Measurements from ENCODE around the gene NCOA7.
"Not testable (repeated sequence)": the region's sequence is repeated elsewhere in the genome, so short reads cannot be mapped to it uniquely, and the experiment has no call there.

Gene NCOA7

DNA sequence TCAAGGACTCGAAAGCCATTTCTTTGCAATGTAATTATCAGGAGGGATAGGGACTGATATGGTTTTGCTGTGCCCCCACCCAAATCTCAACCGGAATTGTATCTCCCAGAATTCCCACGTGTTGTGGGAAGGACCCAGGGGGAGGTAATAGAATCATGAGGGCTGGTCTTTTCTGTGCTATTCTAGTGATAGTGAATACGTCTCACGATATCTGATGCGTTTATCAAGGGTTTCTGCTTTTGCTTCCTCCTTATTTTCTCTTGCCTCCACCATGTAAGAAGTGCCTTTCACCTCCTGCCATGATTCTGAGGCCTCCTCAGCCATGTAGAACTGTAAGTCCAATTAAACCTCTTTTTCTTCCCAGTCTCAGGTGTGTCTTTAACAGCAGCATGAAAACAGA is 160.0 kb downstream of the NCOA7 start:
- H3K4me3 ChIP-seq (ENCODE audit: extremely low read depth, insufficient read depth, low read length, poor library complexity, severe bottlenecking); H3K9me3 ChIP-seq (ENCODE audit: control insufficient read depth, low read length); H3K36me3 ChIP-seq (ENCODE audit: control insufficient read depth, insufficient read depth, low read length); H3K27ac ChIP-seq (ENCODE audit: low read depth, low read length, severe bottlenecking): not testable (repeated sequence)
- 60 to 80% methylated on average over 1 to 6 of the region's 6 CpGs for WGBS, 2 experiments (ENCODE audit: insufficient coverage in 2 of 2)
- H3K4me1 ChIP-seq (ENCODE audit: control insufficient read depth, insufficient read depth, low read length, poor library complexity, severe bottlenecking) = peaks cover 25% of the 10 kb centered on the region

DNA sequence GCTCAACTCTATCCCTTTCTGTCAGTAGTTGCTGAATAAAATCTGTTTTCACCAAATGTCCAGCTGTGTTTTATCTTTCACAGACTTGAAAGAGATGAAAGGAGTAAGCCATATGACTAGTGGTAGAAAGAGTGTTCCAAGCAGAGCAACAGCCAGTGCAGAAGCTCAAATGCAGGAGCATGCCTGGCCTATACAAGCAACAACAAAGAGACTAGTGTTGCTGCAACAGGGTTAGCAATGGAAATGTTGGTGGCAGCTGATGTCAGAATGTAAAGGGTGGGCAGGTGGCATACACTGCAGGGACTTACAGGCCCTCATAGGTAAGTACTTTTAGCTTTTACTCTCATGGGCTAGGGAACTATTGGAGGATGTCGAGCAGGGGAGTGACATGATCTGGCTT is 160.6 kb downstream of the NCOA7 start:
- H3K9me3 ChIP-seq (ENCODE audit: control insufficient read depth, low read length) = no peaks in the 10 kb centered on the region
- H3K4me1 ChIP-seq (ENCODE audit: control insufficient read depth, insufficient read depth, low read length, poor library complexity, severe bottlenecking) = peaks cover 23% of the 10 kb centered on the region
- 91 to 100% methylated on average over 1 of the region's 1 CpG for WGBS, 2 experiments (ENCODE audit: insufficient coverage in 2 of 2)
- no peaks in the 10 kb centered on the region for H3K36me3 ChIP-seq (ENCODE audit: control insufficient read depth, insufficient read depth, low read length)
- H3K4me3 ChIP-seq (ENCODE audit: extremely low read depth, insufficient read depth, low read length, poor library complexity, severe bottlenecking) = no peak overlapping the region
- no peak overlapping the region for H3K27ac ChIP-seq (ENCODE audit: low read depth, low read length, severe bottlenecking)

DNA sequence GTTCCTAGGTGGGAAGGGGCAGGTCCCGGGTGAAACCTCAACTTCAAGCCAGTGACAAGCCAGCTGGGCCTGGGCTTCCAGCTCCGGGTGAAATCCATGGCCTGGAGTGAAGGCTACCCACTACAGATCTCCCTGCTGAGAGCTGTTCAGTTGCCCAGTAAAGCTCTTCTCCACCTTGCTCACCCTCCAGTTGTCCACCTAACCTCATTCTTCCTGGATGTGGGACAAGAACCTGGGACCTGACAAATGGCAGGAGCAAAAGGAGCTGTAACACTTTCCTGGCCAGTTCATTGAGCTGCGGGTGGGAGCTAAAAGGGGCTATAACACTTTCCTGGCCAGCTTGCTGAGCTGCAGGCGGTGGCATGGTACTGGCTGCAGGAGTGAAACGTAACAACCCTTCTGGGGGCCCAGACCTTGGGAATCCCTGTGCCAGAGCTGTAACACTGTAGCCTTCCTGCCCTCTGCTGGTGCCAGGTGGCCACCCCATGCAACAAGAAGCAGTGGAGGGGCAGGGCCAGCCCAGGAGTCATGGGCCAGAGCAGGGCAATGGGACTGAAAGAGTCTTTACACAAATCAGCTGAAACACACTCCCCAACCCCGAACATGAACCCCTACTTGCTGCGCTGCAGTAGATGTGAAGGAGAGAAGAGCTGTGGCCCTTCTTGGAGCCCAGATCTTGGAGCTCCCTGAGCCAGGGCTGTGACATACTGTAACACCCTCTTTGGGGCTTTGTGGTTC is 162.2 kb downstream of the NCOA7 start:
- H3K9me3 ChIP-seq (ENCODE audit: control insufficient read depth, low read length) = no peaks in the 10 kb centered on the region
- no peaks in the 10 kb centered on the region for H3K36me3 ChIP-seq (ENCODE audit: control insufficient read depth, insufficient read depth, low read length)
- H3K4me3 ChIP-seq (ENCODE audit: extremely low read depth, insufficient read depth, low read length, poor library complexity, severe bottlenecking) = no peak overlapping the region
- H3K27ac ChIP-seq (ENCODE audit: low read depth, low read length, severe bottlenecking) = no peak overlapping the region
- H3K4me1 ChIP-seq (ENCODE audit: control insufficient read depth, insufficient read depth, low read length, poor library complexity, severe bottlenecking) = peaks cover 13% of the 10 kb centered on the region
- WGBS, 2 experiments (ENCODE audit: insufficient coverage in 2 of 2) = 89 to 90% methylated on average over 5 to 7 of the region's 7 CpGs

DNA sequence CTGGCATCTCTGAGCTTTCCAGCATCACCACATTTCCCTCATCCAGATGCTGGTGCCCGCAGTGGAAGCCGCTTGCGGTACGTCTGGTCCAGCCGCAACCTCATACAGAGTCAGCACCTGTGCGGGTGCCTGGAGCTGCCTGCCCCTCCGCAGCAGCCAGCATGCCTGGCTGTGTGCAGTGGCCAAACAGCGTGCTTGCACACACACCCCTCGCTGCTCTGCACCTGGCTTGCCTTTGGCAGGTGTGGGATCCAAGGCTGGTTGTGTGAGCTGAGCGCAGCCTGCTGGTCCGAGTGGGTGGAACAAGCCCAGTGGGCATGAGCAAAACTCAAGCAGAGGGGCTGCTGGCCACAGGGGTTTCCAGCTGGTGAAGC is 162.7 kb downstream of the NCOA7 start:
- 81 to 84% methylated on average over 11 of the region's 11 CpGs for whole genome bisulfite sequencing, 2 experiments (ENCODE audit: insufficient coverage in 2 of 2)
- Histone ChIP-seq H3K27ac (ENCODE audit: low read depth, low read length, severe bottlenecking) (no peak overlapping the region), H3K9me3 (ENCODE audit: control insufficient read depth, low read length) (no peaks in the 10 kb centered on the region), H3K4me3 (ENCODE audit: extremely low read depth, insufficient read depth, low read length, poor library complexity, severe bottlenecking) (no peak overlapping the region), H3K36me3 (ENCODE audit: control insufficient read depth, insufficient read depth, low read length) (no peaks in the 10 kb centered on the region), H3K4me1 (ENCODE audit: control insufficient read depth, insufficient read depth, low read length, poor library complexity, severe bottlenecking) (peaks cover 10% of the 10 kb centered on the region)

DNA sequence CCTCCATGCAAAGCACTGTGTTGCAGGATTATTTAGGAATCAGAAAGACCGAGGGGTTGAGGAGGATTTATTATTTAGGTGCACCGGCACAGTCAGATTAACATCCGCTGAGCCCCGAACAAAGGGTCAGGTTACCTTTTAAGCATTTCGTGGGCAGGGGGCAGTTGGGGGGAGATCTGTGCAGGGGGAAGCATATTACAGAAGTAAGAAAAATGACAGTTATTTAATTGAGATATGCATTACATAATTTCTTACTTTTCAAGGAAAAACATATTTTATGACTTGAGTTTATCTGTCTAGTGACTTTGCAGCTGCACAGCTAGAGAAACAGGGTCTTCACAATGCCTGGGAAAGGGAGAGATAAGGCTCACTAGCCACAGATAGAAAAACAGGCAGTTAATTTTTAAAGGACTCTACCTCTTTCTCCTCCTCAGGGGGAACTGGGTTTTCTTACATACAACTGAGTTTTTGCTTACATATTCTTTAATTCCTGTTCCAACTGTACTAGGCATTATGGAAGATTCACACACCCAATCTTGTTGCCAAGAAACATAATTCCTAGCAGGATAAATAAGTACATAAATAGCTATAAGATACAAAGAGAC is 164.1 kb downstream of the NCOA7 start:
- 58% methylated on average over 4 of the region's 5 CpGs; no CpG with 5 or more reads in 1 of the 2 experiments for WGBS, 2 experiments (ENCODE audit: insufficient coverage in 2 of 2)
- no peaks in the 10 kb centered on the region for H3K9me3 ChIP-seq (ENCODE audit: control insufficient read depth, low read length)
- peaks cover 10% of the 10 kb centered on the region for H3K4me1 ChIP-seq (ENCODE audit: control insufficient read depth, insufficient read depth, low read length, poor library complexity, severe bottlenecking)
- no peaks in the 10 kb centered on the region for H3K36me3 ChIP-seq (ENCODE audit: control insufficient read depth, insufficient read depth, low read length)
- H3K27ac ChIP-seq (ENCODE audit: low read depth, low read length, severe bottlenecking) = no peak overlapping the region
- no peak overlapping the region for H3K4me3 ChIP-seq (ENCODE audit: extremely low read depth, insufficient read depth, low read length, poor library complexity, severe bottlenecking)

DNA sequence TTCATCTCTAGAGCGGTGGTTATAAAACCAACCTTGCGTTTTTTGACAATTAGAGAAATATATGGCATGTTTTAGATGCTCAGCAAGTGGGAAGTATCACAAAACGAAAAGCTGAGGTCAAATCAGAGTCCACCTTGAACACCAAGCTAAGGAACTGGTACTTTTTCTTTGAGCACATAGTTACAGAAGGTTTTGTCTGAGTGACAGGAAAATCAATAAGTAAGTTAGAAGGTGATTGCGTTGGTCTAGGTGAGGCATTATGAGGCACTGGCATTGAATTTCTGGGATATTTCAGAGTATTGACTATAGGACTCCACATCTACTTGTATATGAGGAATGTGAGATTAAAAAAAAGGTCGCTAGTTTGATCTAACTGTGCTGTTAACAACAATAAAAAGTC is 165.2 kb downstream of the NCOA7 start:
- Histone ChIP-seq H3K9me3 (ENCODE audit: control insufficient read depth, low read length) (no peaks in the 10 kb centered on the region), H3K4me3 (ENCODE audit: extremely low read depth, insufficient read depth, low read length, poor library complexity, severe bottlenecking) (peak overlapping the region; percentile 89), H3K36me3 (ENCODE audit: control insufficient read depth, insufficient read depth, low read length) (no peaks in the 10 kb centered on the region), H3K4me1 (ENCODE audit: control insufficient read depth, insufficient read depth, low read length, poor library complexity, severe bottlenecking) (peaks cover 10% of the 10 kb centered on the region), H3K27ac (ENCODE audit: low read depth, low read length, severe bottlenecking) (no peak overlapping the region)
- WGBS, 2 experiments (ENCODE audit: insufficient coverage in 2 of 2) = 73 to 78% methylated on average over 4 of the region's 5 CpGs

DNA sequence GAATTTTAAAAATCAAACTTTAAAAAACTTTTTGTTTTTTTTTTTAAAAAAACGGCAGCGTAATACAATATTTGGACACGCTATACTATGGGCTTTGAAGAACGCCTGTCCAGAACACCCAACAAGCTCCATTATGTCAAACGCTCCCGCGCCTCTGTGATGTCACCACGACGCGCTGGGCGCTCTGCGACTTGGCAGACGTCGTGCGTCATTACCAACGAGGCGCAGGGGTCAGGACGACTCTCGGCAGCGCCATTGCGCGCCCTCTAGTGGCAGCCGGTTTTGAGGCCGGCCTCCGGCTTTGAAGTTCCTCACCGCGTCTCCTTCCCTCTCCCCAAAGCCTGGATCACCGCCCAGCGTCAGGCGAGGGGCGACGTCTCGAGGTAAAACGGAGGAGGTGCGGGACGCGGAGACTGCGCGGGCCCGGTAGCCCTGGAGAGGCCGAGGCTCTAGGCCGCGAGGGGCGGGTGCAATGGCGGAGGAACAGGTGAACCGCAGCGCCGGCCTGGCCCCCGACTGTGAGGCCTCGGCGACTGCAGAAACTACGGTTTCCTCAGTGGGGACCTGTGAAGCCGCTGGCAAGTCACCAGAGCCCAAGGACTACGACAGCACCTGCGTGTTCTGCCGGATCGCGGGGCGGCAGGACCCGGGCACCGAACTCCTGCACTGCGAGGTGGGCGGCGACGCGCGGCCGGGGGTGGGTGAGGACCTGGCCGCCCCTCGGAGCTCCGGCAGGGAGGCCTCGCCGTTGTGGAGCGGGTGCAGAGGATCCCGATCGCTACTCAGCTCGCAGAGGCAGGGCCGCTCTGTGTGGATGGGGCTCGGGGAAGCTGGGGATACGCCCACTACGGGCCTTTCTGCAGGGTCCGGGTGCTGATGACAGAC is 166.0 kb downstream of the NCOA7 start, which contains the start of gene HINT3:
HINT3 (plus strand) TSS at position 265 of the 885 bp plus-strand sequence; CDS start at position 473, 208 bp downstream.
- H3K36me3 ChIP-seq (ENCODE audit: control insufficient read depth, insufficient read depth, low read length) = no peaks in the 10 kb centered on the region
- no peaks in the 10 kb centered on the region for H3K9me3 ChIP-seq (ENCODE audit: control insufficient read depth, low read length)
- 0% methylated on average over 64 to 80 of the region's 82 CpGs for WGBS, 2 experiments (ENCODE audit: insufficient coverage in 2 of 2)
- peaks cover 10% of the 10 kb centered on the region for H3K4me1 ChIP-seq (ENCODE audit: control insufficient read depth, insufficient read depth, low read length, poor library complexity, severe bottlenecking)
- H3K27ac ChIP-seq (ENCODE audit: low read depth, low read length, severe bottlenecking) = peak within 1 kb of the TSS; percentile 85
- peak within 1 kb of the TSS; percentile 89 for H3K4me3 ChIP-seq (ENCODE audit: extremely low read depth, insufficient read depth, low read length, poor library complexity, severe bottlenecking)

DNA sequence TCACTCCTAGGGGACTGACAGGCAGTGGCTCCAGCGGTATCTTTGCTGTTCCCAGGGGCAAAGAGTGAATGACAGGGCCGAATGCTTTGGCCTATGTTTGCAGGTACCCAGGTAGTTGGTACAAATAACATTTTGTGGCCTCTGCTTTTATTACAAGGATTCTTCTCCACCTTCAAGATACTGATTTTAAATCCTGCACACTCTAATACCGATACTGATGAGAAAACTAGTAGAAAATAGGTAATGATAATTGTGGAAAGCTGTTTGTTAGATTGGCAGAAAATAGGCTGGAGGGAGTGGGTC is 166.6 kb downstream of the NCOA7 start:
- peak overlapping the region; percentile 89 for H3K4me3 ChIP-seq (ENCODE audit: extremely low read depth, insufficient read depth, low read length, poor library complexity, severe bottlenecking)
- no peaks in the 10 kb centered on the region for H3K36me3 ChIP-seq (ENCODE audit: control insufficient read depth, insufficient read depth, low read length)
- H3K9me3 ChIP-seq (ENCODE audit: control insufficient read depth, low read length) = no peaks in the 10 kb centered on the region
- H3K4me1 ChIP-seq (ENCODE audit: control insufficient read depth, insufficient read depth, low read length, poor library complexity, severe bottlenecking) = peaks cover 10% of the 10 kb centered on the region
- 11 to 27% methylated on average over 2 to 3 of the region's 3 CpGs for WGBS, 2 experiments (ENCODE audit: insufficient coverage in 2 of 2)
- H3K27ac ChIP-seq (ENCODE audit: low read depth, low read length, severe bottlenecking) = peak overlapping the region; percentile 85

DNA sequence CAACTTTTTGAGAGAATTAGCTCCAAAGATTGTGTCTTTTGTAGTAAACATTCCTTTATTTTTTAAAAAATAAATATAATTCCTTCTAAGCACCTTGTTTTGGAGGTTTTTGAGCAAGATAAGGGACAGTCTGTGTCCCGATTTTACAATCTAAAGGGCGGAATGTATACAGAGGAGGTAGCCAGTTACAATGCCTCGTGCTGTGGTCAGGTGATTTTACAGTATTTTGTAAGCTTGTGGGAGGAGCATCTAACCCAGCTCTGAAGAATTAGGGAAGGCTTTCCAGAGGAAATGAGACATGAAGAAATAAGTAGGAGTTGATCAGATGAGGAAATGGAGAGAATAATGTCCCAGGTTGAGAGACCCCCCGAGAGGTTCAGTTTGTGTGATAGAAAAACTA is 167.1 kb downstream of the NCOA7 start:
- 83 to 89% methylated on average over 4 of the region's 4 CpGs for WGBS, 2 experiments (ENCODE audit: insufficient coverage in 2 of 2)

DNA sequence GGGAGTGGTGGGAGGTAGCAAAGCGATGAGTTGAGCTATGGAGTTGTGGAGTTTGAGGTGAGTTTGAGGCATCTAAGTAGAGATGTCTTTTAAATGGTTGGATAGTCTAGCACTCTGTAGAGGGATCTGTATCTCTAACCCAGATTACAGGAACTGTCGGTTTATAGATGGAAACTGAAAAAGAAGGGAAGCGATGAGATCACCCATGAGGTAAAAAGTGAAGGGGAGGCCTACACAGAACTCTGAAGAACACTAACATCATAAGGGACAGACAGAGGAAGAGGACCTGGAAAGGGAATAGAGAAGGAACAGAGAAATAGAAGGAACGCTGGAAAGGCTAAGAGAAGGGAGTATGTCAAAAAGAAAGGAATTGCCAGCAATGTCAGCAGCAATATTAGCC is 168.3 kb downstream of the NCOA7 start:
- 93 to 100% methylated on average over 2 to 4 of the region's 4 CpGs for WGBS, 2 experiments (ENCODE audit: insufficient coverage in 2 of 2)
- no peaks in the 10 kb centered on the region for H3K9me3 ChIP-seq (ENCODE audit: control insufficient read depth, low read length)
- peaks cover 10% of the 10 kb centered on the region for H3K4me1 ChIP-seq (ENCODE audit: control insufficient read depth, insufficient read depth, low read length, poor library complexity, severe bottlenecking)
- H3K36me3 ChIP-seq (ENCODE audit: control insufficient read depth, insufficient read depth, low read length) = no peaks in the 10 kb centered on the region
- no peak overlapping the region for H3K27ac ChIP-seq (ENCODE audit: low read depth, low read length, severe bottlenecking)
- no peak overlapping the region for H3K4me3 ChIP-seq (ENCODE audit: extremely low read depth, insufficient read depth, low read length, poor library complexity, severe bottlenecking)

More for the DNA sequence above, 167.1 kb downstream of the NCOA7 start:
- Histone ChIP-seq H3K36me3 (ENCODE audit: control insufficient read depth, insufficient read depth, low read length) (no peaks in the 10 kb centered on the region), H3K27ac (ENCODE audit: low read depth, low read length, severe bottlenecking) (no peak overlapping the region), H3K4me3 (ENCODE audit: extremely low read depth, insufficient read depth, low read length, poor library complexity, severe bottlenecking) (peak overlapping the region; percentile 89), H3K4me1 (ENCODE audit: control insufficient read depth, insufficient read depth, low read length, poor library complexity, severe bottlenecking) (peaks cover 10% of the 10 kb centered on the region), H3K9me3 (ENCODE audit: control insufficient read depth, low read length) (no peaks in the 10 kb centered on the region)

Measured in mesodermal cell (in vitro differentiated cells).